GM21619 (cell line): ENCODE measurements around the gene AREG.

Experiments used
- ATAC-seq: cut with Tn5 transposase; IDR thresholded peaks from one replicate; pipeline ENCODE4 v1.9.1; 2021; ENCODE audit not compliant: unreplicated experiment

Gene AREG

GRCh38 chr4:74431113-74431826 is 13.7 kb upstream of the AREG start:
- ATAC-seq, result peak; percentile 96

- no peak for ATAC-seq
Observed at GRCh38 chr4:74433043-74433442, 11.9 kb upstream of the AREG start.

DNA sequence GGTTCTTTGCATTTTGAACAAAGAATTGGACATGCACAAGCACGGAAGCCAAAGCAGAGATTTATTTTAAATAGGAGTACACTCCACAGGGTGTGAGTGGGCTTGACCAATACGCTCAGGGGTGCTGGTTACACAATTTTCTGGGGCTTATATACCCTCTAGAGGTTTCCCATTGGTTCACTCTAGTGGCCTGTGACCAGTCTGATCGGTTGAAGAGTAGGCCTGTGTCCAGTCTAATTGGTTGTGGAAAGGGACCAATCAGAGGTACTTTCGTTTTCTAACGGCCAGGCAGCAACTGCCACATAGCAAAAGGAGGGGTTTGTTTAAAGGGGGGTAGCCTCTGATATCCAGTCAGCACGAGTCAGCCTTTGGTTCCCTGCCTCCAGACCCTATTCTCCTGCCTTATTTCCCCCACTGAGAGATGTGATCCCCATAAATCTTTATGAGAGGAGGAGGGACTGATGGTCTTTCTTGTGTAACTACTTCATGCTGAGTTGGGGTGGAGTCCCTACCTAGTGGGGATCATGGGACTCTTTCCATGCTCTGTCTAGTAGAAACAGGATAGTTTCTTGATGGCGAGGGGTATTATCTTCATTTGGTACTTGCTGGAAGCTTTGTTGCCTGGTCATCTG is 11.3 kb upstream of the AREG start:
- no peak for ATAC-seq

GRCh38 chr4:74435296-74435695 is 9.6 kb upstream of the AREG start:
- no peak for ATAC-seq

DNA sequence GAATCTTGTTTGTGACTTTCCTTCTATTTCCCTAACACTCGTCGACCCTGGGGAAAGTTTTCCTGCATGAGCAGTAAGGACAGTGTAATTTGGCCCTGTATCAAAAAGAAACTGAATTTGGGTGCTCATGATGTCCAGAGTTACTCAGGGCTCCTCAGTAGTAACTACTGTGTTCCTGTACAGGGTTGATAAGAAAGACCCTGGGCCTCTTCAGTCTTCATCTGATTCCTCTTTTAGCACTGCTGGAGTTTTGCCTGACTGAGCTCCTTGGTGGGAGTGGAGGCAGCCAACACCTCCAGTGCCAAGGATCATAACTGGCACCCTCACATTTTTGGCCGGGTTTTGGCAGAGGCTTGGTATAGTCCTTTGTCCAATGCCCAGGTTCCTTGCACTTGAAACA is 7.1 kb upstream of the AREG start:
- no peak for ATAC-seq

DNA sequence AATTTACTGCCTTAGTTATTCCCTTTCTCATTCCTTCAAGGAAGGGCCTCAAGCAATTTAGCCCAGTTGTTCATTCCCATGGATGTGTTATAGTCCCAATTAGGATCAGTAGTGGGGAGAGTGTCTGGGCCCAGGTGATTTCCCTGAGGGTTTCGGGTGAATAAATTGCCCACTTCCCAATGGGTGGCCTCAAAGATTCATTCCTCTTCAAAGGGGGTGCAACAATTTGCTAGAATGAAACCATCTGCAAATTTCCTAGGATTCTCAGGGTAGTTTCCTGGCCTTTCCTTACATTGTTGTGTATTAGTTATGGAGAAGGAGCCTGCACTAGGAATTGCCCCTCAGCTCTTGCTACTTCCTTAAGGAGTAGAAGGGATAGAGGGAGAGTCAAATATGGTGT is 6.3 kb upstream of the AREG start:
- no peak for ATAC-seq

- ATAC-seq, result no peak
Observed at GRCh38 chr4:74439952-74440351, 5.0 kb upstream of the AREG start.

DNA sequence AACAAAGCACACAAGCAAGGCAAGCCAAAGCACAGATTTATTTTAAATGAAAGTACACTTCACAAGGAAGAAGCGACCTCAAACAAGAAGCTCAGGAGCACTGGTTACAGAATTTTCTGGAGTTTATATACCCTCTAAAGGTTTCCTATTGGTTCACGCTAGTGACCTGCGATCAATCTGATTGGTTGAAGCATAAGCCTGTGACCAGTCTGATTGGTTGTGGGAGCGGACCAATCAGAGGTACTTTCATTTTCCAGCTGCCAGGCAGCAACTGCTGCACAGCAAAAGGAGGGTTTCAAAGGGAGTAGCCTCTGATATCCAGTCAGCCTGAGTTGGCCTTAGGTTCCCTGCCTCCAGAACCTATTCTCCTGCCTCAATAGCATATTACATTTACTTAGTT is 4.6 kb upstream of the AREG start:
- no peak for ATAC-seq

- ATAC-seq, result no peak
Observed at GRCh38 chr4:74441744-74442143, 3.2 kb upstream of the AREG start.

GRCh38 chr4:74446193-74446868 is 1.4 kb downstream of the AREG start:
- no peak for ATAC-seq

DNA sequence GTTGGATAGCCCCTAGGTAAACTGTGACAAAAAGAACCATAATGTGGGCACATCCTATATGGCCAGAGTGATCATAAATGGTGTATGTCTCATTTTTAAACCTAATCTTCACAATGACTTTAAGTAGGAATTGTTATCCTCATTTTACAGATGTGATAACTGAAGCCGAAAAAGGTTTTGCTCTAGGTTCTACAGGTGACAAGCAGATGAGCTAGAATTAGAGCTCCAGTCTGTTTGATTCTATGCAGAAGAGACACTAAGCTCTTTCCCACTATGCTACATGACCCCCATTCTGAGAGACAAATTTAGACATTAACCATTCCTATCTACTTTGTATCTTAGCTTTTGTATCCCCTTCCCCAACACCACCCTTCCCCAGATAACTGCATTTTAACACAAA is 2.0 kb downstream of the AREG start:
- ATAC-seq, result no peak

- ATAC-seq, result no peak
Observed at GRCh38 chr4:74447636-74448233, 2.8 kb downstream of the AREG start.

GRCh38 chr4:74449571-74450297 is 4.8 kb downstream of the AREG start:
- no peak for ATAC-seq

- no peak for ATAC-seq
Observed at GRCh38 chr4:74450298-74450683, 5.4 kb downstream of the AREG start.

DNA sequence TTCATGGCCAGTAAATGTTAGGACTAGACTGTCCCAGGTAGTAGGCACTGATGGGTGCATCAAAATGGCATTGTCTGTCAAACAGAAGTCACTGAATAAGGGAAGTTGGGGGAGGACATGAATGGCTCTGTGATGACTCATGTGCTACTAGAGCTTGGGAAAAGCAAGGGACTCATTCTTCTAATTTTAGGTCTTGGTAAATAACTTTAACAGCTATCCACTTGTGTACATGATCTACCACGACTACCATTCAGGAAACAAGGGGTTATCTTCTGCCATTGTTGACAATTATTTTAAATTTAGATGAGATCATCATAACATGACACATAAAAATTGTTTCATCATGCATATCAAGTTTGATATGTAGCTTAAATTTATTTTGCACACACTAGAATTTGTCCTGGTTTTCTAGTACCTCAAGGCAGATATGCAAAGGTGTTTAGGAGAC is 6.3 kb downstream of the AREG start:
- ATAC-seq, result no peak

DNA sequence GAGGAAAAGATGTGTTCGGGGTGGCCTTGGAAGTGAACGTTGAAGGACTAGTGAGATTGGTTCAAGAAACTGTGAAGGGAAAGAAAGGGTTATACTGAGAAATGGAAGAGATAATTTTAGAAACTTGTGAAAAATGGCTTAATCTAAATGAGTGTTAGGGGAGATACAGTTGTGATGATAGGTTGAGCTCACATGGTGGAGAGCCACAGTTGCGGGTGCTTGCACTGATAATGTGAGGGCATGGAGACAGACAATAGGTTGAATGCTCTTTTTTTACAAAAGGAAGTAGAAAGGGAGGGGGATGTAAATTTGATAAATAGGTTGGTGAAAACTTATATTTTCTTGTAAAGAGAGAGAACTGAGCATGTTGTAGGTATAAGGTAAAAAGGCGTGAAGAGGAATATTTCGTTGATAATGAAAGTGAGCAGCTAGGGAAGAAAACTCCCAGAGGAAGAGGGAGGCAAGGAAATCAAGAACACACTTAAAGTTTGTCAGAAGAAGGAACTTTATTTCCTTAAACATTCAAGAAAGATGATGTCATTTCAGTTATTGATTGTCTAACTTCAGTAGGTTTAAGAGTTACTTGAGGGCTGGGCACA is 8.2 kb downstream of the AREG start:
- ATAC-seq, result no peak

GRCh38 chr4:74453829-74454742 is 9.2 kb downstream of the AREG start:
- ATAC-seq, result no peak

- no peak for ATAC-seq
Observed at GRCh38 chr4:74455361-74456055, 10.6 kb downstream of the AREG start.

DNA sequence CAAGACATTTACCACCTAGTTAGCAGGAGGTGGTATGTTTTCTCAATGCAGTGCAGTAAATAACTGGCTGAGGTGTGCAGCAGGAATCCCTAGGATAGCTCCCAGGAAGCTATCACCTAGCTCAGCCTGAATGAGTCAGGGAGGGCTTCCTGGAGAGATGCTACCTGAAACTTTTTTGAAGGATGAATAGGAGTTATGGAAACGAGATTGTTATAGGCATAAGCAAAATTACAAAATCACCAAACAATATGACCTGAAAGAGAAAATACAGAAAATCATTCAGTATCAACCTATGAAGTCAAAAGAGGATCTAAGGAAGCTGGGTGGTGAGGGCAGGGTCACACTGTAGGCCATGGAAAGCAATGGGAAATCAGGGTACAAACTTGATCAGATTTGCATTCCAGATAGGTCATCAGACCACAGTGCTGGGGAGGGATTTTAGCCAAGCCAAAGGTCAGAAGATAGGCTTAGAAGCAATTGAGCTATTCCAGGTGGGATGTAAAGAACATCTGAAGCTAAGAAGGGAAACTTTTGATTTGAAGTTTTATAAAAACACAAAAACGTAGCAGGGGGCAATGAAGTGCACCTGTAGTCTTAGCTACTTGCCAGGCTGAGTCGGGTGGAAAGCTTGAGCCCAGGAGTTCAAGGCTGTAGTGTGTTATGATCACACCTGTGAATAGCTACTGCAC is 11.3 kb downstream of the AREG start:
- ATAC-seq, result no peak
